ENCODE data around the gene C1RL. TPM values are rescaled to one million over a fixed set of nuclear protein-coding genes. Genes with fewer than 3 reads are reported as not detected.

The C1RL gene
- total RNA-seq, 4 donors from 2014 or later = 28.5 to 50.8 (median 34.7) TPM

- Histone ChIP-seq H3K4me1 (peaks cover 17% of the 10 kb centered on the region), H3K36me3 (peaks cover 39% of the 10 kb centered on the region), H3K9me3 (no peaks in the 10 kb centered on the region), H3K27me3 (no peaks in the 10 kb centered on the region), H3K27ac (no peak overlapping the region), H3K4me3 (no peak overlapping the region)
- no peak for DNase-seq (ENCODE audit: low spot score in 2 of 2)
- WGBS = 96% methylated on average over 12 of the region's 12 CpGs
- TF ChIP-seq POLR2A (IDR thresholded peaks at IDR 0.05) (no peak), EP300 (IDR thresholded peaks at IDR 0.05) (no peak), POLR2AphosphoS5 (IDR thresholded peaks at IDR 0.05) (no peak)
Measured at GRCh38 chr12:7150356-7150755, 41.3 kb upstream of the C1RL start.

DNA sequence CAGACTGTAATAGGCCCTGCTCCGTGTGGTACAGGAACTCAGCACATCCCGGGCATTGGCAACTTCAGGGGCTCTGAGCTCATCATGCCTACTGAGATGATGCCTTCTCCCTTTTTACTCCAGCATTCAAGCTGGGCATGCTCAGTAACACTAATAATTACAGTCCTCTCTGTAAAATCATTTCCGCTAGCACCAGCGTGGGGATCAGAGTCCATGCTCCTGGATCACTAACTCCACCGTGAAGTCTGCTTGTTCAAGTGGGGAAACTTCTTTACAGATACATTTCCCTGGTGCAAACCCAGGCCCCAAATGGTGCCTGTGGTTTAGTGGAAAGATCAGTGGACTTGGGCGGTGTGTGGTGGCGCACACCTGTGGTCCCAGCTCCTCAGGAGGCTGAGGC lies 37.9 kb upstream of the C1RL start:
- H3K9me3 ChIP-seq = no peaks in the 10 kb centered on the region
- H3K27ac ChIP-seq = no peak overlapping the region
- no peak overlapping the region for H3K4me3 ChIP-seq
- peaks cover 10% of the 10 kb centered on the region for H3K4me1 ChIP-seq
- WGBS = 92% methylated on average over 7 of the region's 7 CpGs
- H3K36me3 ChIP-seq = peaks cover 33% of the 10 kb centered on the region
- peak in 1 of 2 donors; percentile 50 for DNase-seq (ENCODE audit: low spot score in 2 of 2)
- H3K27me3 ChIP-seq = no peaks in the 10 kb centered on the region
- no peak for TF ChIP-seq EP300 (IDR thresholded peaks at IDR 0.05)
- no peak for TF ChIP-seq POLR2AphosphoS5 (IDR thresholded peaks at IDR 0.05)

- Histone ChIP-seq H3K4me3 (no peak overlapping the region), H3K9me3 (no peaks in the 10 kb centered on the region), H3K27ac (no peak overlapping the region), H3K36me3 (peaks cover 26% of the 10 kb centered on the region), H3K4me1 (peaks cover 10% of the 10 kb centered on the region), H3K27me3 (no peaks in the 10 kb centered on the region)
- WGBS = 91% methylated on average over 7 of the region's 7 CpGs
- TF ChIP-seq POLR2AphosphoS5 (IDR thresholded peaks at IDR 0.05) (no peak), POLR2A (IDR thresholded peaks at IDR 0.05) (no peak), EP300 (IDR thresholded peaks at IDR 0.05) (no peak)
- TF ChIP-seq, protein P1, sequence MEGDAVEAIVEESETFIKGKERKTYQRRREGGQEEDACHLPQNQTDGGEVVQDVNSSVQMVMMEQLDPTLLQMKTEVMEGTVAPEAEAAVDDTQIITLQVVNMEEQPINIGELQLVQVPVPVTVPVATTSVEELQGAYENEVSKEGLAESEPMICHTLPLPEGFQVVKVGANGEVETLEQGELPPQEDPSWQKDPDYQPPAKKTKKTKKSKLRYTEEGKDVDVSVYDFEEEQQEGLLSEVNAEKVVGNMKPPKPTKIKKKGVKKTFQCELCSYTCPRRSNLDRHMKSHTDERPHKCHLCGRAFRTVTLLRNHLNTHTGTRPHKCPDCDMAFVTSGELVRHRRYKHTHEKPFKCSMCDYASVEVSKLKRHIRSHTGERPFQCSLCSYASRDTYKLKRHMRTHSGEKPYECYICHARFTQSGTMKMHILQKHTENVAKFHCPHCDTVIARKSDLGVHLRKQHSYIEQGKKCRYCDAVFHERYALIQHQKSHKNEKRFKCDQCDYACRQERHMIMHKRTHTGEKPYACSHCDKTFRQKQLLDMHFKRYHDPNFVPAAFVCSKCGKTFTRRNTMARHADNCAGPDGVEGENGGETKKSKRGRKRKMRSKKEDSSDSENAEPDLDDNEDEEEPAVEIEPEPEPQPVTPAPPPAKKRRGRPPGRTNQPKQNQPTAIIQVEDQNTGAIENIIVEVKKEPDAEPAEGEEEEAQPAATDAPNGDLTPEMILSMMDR (IDR thresholded peaks at IDR 0.05) = no peak
- no peak for DNase-seq (ENCODE audit: low spot score in 2 of 2)
Measured at GRCh38 chr12:7146228-7146627, 37.2 kb upstream of the C1RL start.

GRCh38 chr12:7145671-7146070 lies 36.7 kb upstream of the C1RL start:
- peak in 1 of 2 donors; percentile 18 for DNase-seq (ENCODE audit: low spot score in 2 of 2)
- peaks cover 23% of the 10 kb centered on the region for H3K36me3 ChIP-seq
- no peaks in the 10 kb centered on the region for H3K27me3 ChIP-seq
- H3K9me3 ChIP-seq = no peaks in the 10 kb centered on the region
- no peak overlapping the region for H3K4me3 ChIP-seq
- peaks cover 10% of the 10 kb centered on the region for H3K4me1 ChIP-seq
- 80% methylated on average over 4 of the region's 4 CpGs for WGBS
- no peak overlapping the region for H3K27ac ChIP-seq
- TF ChIP-seq POLR2A (IDR thresholded peaks at IDR 0.05) (no peak), EP300 (IDR thresholded peaks at IDR 0.05) (no peak), POLR2AphosphoS5 (IDR thresholded peaks at IDR 0.05) (no peak)
- TF ChIP-seq, protein P1 (IDR thresholded peaks at IDR 0.05) = no peak

DNA sequence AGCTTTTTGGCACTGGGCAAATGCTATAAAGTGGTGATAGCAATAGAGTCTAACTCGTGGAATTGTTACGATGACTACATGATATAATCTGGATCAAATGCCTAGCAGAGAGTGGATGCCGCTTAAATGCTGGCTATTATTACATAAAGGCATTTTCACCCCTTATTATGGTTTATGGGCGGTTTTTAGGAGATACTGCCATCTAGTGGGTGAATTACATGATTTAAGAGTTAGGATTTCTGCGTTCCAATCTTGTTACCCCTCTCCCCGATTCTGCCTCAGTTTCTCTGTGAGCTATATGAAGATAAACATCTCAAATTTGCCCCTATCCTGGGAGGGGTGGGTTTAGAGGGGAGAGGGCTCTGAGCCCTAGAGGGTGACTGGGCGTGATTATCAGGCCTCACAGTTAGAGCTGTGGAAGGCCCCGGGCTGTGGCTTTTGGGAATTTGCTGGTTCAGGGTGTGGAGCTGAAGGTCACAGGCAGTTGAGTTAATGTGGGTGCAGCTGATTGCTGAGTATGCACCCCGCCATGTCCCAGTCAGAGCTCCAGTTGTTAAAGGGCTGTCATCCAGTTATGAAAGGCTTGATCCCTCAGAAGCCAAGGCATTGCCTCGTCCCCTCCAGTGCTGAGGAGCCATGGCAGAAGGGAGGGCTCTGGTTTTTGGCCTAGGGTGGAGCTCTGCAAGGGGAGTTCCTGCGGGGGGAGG lies 35.6 kb upstream of the C1RL start:
- WGBS = 30% methylated on average over 10 of the region's 11 CpGs
- H3K27me3 ChIP-seq = no peaks in the 10 kb centered on the region

DNA sequence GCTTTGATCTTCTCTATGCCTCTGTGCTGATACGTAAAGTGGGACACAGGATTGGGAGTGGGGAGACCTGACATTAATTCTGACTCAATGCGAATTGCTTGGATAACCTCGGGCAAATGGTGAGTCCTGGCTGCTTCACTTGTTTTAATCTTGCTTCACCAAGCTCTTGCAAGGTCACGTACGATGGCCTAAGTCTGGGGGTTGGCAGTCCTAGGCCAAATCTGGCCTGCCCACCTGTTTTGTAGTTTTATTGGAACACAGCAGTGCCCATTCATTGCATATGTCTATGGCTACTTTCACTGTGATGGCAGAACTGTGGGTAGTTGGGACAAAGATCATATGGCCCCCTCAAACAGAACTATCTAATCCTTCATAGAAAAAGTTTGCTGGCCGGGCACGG lies 34.5 kb upstream of the C1RL start:
- Histone ChIP-seq H3K4me3 (no peak overlapping the region), H3K27ac (no peak overlapping the region), H3K36me3 (peaks cover 11% of the 10 kb centered on the region), H3K27me3 (no peaks in the 10 kb centered on the region), H3K4me1 (peaks cover 10% of the 10 kb centered on the region), H3K9me3 (no peaks in the 10 kb centered on the region)
- DNase-seq (ENCODE audit: low spot score in 2 of 2) = peak in 1 of 2 donors; percentile 32
- TF ChIP-seq EP300 (IDR thresholded peaks at IDR 0.05) (no peak), POLR2A (IDR thresholded peaks at IDR 0.05) (no peak), POLR2AphosphoS5 (IDR thresholded peaks at IDR 0.05) (no peak)
- TF ChIP-seq, protein P1 (IDR thresholded peaks at IDR 0.05) = no peak
- 88% methylated on average over 7 of the region's 7 CpGs for WGBS

More for the DNA sequence above, 35.6 kb upstream of the C1RL start:
- TF ChIP-seq, protein P1 (IDR thresholded peaks at IDR 0.05) = peak in 1 of 2 donors; percentile 33
- TF ChIP-seq POLR2A (IDR thresholded peaks at IDR 0.05) = no peak
- Histone ChIP-seq H3K4me1 (peaks cover 10% of the 10 kb centered on the region), H3K4me3 (no peak overlapping the region), H3K27ac (no peak overlapping the region), H3K36me3 (peaks cover 21% of the 10 kb centered on the region), H3K9me3 (no peaks in the 10 kb centered on the region)
- peak; percentile 38 to 52 for DNase-seq (ENCODE audit: low spot score in 2 of 2)

Data from suprapubic skin (tissue), 4 donors.